HepG2 (cell line): ENCODE measurements around the gene SERINC2. TPM values are rescaled to one million over a fixed set of nuclear protein-coding genes. Genes with fewer than 3 reads are reported as not detected.

ENCODE experiments used
- AFF4 ChIP-seq: sonication (generic); formaldehyde crosslinking; IDR thresholded peaks from 2 replicates; pipeline ENCODE4 v1.4.0; 2020; ENCODE audit warnings: missing genetic modification reagents
- EED ChIP-seq: sonication (generic); formaldehyde crosslinking; IDR thresholded peaks from 2 replicates; pipeline ENCODE4 v1.5.0; 2020; ENCODE audit warnings: mild to moderate bottlenecking, missing genetic modification reagents
- FOXK1 ChIP-seq: sonication (generic); formaldehyde crosslinking; IDR thresholded peaks from 2 replicates; pipeline ENCODE4 v1.4.0; 2020; ENCODE audit warnings: low read depth, missing genetic modification reagents, borderline replicate concordance
- HHEX ChIP-seq: IDR thresholded peaks from 2 replicates; pipeline ENCODE4 v1.6.1; 2016; ENCODE audit warnings: control low read depth
- HNF4G ChIP-seq, 2 experiments: sonication (generic) in 1 of 2; formaldehyde crosslinking in 1 of 2; IDR thresholded peaks; 2 replicates each; pipeline versions ENCODE4 v1.4.0 to v1.6.1; 2011 to 2020; ENCODE audit warnings: borderline replicate concordance in 2 of 2, low read depth in 2 of 2, mild to moderate bottlenecking in 2 of 2, low read length in 1 of 2, missing genetic modification reagents in 1 of 2, moderate library complexity in 1 of 2
- MTA1 ChIP-seq: sonication (generic); formaldehyde crosslinking; IDR thresholded peaks from 2 replicates; pipeline ENCODE4 v1.4.0; 2020; ENCODE audit warnings: missing genetic modification reagents, mild to moderate bottlenecking, borderline replicate concordance
- MTF2 ChIP-seq: sonication (generic); formaldehyde crosslinking; IDR thresholded peaks from 2 replicates; pipeline ENCODE4 v1.5.0; 2020; ENCODE audit warnings: missing genetic modification reagents, borderline replicate concordance
- NCOA2 ChIP-seq: sonication (generic); formaldehyde crosslinking; IDR thresholded peaks from 2 replicates; pipeline ENCODE4 v1.8.0; 2022; ENCODE audit warnings: inconsistent platforms
- NFIC ChIP-seq: IDR thresholded peaks from 2 replicates; pipeline ENCODE4 v1.6.1; 2012; ENCODE audit warnings: mild to moderate bottlenecking, low read length, inconsistent platforms
- SRSF9 ChIP-seq: fragments of 200-400 bp; formaldehyde crosslinking; IDR thresholded peaks from 2 replicates; pipeline ENCODE4 v1.6.1; 2018; ENCODE audit warnings: borderline replicate concordance, mild to moderate bottlenecking, low read depth, low read length; ENCODE audit not compliant: insufficient read depth, poor library complexity, severe bottlenecking
- ZBTB38 ChIP-seq: sonication (generic); formaldehyde crosslinking; IDR thresholded peaks from 2 replicates; pipeline ENCODE4 v1.5.1; 2020; ENCODE audit warnings: mild to moderate bottlenecking, missing genetic modification reagents
- ZFAT ChIP-seq: sonication (generic); formaldehyde crosslinking; conservative IDR thresholded peaks from 2 replicates; pipeline ENCODE4 v1.8.1; 2023; ENCODE audit warnings: missing genetic modification reagents, inconsistent platforms
- ZFYVE20 ChIP-seq: sonication (generic); formaldehyde crosslinking; IDR thresholded peaks from 2 replicates; pipeline ENCODE4 v1.8.0; 2023; ENCODE audit warnings: low read depth, mild to moderate bottlenecking, moderate library complexity, missing genetic modification reagents, borderline replicate concordance
- ZNF280D ChIP-seq: sonication (generic); formaldehyde crosslinking; IDR thresholded peaks from 2 replicates; pipeline ENCODE4 v1.5.1; 2020; ENCODE audit warnings: mild to moderate bottlenecking, missing genetic modification reagents
- ZNF282 ChIP-seq: fragments of 450-650 bp; IDR thresholded peaks from 2 replicates; pipeline ENCODE4 v1.6.1; 2018; ENCODE audit not compliant: partially characterized antibody
- ZNF354B ChIP-seq: sonication (generic); formaldehyde crosslinking; IDR thresholded peaks from 2 replicates; pipeline ENCODE4 v1.8.0; 2022; ENCODE audit warnings: mild to moderate bottlenecking, missing genetic modification reagents
- ZNF605 ChIP-seq: sonication (generic); formaldehyde crosslinking; IDR thresholded peaks from 2 replicates; pipeline ENCODE4 v1.8.0; 2022; ENCODE audit warnings: mild to moderate bottlenecking, missing genetic modification reagents
- ZNF652 ChIP-seq: IDR thresholded peaks from 2 replicates; pipeline ENCODE4 v1.6.1; 2016; ENCODE audit warnings: low read depth, borderline replicate concordance
- ZNF772 ChIP-seq: sonication (generic); formaldehyde crosslinking; IDR thresholded peaks from 2 replicates; pipeline ENCODE4 v1.5.0; 2020; ENCODE audit warnings: mild to moderate bottlenecking, missing genetic modification reagents
- ZNF841 ChIP-seq: sonication (generic); formaldehyde crosslinking; IDR thresholded peaks from 2 replicates; pipeline ENCODE4 v1.8.1; 2023; ENCODE audit warnings: missing genetic modification reagents, borderline replicate concordance
- polyA plus RNA-seq, 8 experiments: library from polyadenylated mRNA; depleted of rRNA in 3 of 8; stranded (reverse) in 7 of 8; unstranded in 1 of 8; fragments of >200 nt; fragmentation: Illumina TruSeq in 4 of 8; extraction: Trizol in 4 of 8; gene quantifications; 2 replicates each; pipeline versions ENCODE4 v1.2.1 to v1.2.3, GENCODE V29; 2011 to 2016; ENCODE audit warnings: low read depth in 4 of 8, missing spikeins in 1 of 8, mixed read lengths in 1 of 8; ENCODE audit not compliant: insufficient read depth in 1 of 8
- total RNA-seq, 5 experiments: library from RNA; depleted of rRNA; stranded (reverse); fragments of >200 nt; fragmentation: Illumina TruSeq; extraction: Trizol; gene quantifications; 2 replicates each; pipeline ENCODE4 v1.2.3, GENCODE V29; 2016; ENCODE audit warnings: low read depth in 1 of 5

Gene SERINC2
- total and polyA plus RNA-seq, 2 of the 13 experiments (the other 11 are each of a cell fraction or from before 2014, with no cell fraction given): 4.8 to 126 TPM

GRCh38 chr1:31441970-31442647 lies 29.1 kb downstream of the SERINC2 start (continued):
- TF ChIP-seq MTF2 (CRISPR knock-in tag) (peak; percentile 18; the same call in 1 of the 2 replicates), ZNF841 (CRISPR knock-in tag) (no peak), ZNF354B (no peak), ZNF652 (CRISPR knock-in tag) (no peak), NCOA2 (CRISPR knock-in tag) (peak; percentile 56), ZNF605 (CRISPR knock-in tag) (peak; percentile 64; the same call in 1 of the 2 replicates), SRSF9 (no peak), MTA1 (CRISPR knock-in tag) (peak; percentile 89), HHEX (CRISPR knock-in tag) (no peak), FOXK1 (no peak), ZNF772 (CRISPR knock-in tag) (0 out of 2 replicates have a peak, but pooled peaks have one; percentile 22), EED (CRISPR knock-in tag) (no peak), NFIC (peak; percentile 14; the same call in 1 of the 2 replicates), ZFAT (CRISPR knock-in tag) (no peak), ZFYVE20 (CRISPR knock-in tag) (no peak), ZNF282 (no peak), ZBTB38 (CRISPR knock-in tag) (peak; percentile 42; the same call in 1 of the 2 replicates), AFF4 (CRISPR knock-in tag) (no peak), ZNF280D (CRISPR knock-in tag) (peak; percentile 93), HNF4G (IDR thresholded peaks at IDR 0.05; ENCODE audit: borderline replicate concordance, low read depth, low read length) (peak; percentile 53; the same call in 1 of the 2 replicates), HNF4G (CRISPR knock-in tag; IDR thresholded peaks at IDR 0.05; ENCODE audit: borderline replicate concordance, low read depth) (peak; percentile 85; the same call in 1 of the 2 replicates)
